HG03432 (cell line): ENCODE measurements around the gene PTRHD1.

Experiments
- ATAC-seq: cut with Tn5 transposase; IDR thresholded peaks from one replicate; pipeline ENCODE4 v1.9.1; 2021; ENCODE audit warnings: mild to moderate bottlenecking, moderate library complexity; ENCODE audit not compliant: unreplicated experiment

The PTRHD1 gene

DNA sequence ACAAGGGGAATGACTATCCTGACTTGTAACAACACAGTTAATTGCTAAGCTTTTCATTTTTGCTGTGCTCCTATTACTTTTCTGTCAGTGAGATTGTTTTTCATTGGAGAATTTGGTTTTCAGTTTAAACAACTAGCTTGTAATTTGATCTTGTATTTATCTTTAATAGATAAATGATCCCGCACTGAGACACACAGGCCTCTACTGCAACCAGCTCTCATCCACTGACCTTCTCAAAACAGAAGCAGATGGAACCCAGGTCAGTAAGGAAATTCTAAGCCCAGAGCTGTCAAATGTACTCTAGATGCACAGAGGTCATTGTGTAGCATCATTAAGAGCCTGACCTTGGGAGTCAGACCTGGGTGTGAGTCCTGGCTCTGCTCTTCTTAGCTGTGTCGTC, 30.7 kb downstream of the PTRHD1 start:
- ATAC-seq, result no peak

GRCh38 chr2:24761866-24762265, 31.3 kb downstream of the PTRHD1 start:
- no peak for ATAC-seq

DNA sequence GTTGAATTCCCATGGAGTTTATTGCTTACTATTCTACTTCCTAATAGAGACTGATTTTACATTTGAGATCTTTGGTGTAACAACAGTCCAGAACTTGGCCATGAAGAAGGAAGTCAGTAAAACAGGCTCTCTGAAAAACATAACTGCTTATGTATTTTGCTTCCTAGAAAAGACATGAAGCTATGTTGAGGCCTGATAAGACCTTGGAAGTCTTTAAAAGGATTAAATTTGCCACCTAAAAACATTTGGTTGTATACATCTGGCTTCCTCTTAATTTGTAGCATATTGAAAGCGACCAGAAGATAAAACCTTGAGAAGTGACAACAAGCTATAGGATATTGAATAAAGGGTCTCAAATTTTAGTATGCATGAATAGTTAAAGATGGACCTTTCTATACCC, 36.4 kb downstream of the PTRHD1 start:
- no peak for ATAC-seq

- no peak for ATAC-seq
Observed at GRCh38 chr2:24754985-24755705, 38.0 kb downstream of the PTRHD1 start.

DNA sequence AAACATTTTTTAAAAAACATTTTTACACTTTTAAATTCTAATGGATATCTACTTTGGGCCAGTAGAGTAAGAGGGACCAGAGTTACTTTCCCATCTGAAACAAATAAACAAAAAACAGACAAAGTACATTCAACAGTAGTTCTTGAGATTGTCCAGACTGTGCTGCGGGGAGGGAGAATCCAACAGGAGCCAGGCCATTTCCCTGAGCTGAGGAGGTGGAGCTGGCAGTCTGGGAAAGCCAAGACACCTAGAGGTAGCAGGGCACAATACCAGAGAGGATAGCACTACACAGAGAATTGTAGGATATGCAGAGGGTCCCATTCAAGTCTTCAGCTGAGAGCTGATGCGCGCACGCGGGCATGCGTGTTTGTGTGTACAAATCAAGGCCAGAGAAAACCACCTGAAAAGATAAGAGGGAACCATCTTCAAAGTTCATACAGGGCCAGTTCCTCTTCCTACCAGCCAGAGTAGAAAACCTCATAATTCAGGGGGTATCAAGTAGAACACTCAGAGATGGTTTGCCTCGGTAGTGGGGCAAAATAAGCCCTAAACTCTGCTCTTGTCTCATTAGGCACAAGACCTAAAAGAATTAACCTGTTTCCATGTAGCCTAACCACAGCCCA, 44.0 kb downstream of the PTRHD1 start:
- no peak for ATAC-seq

- ATAC-seq, result no peak
Observed at GRCh38 chr2:24747299-24747698, 45.9 kb downstream of the PTRHD1 start.

- no peak for ATAC-seq
Observed at GRCh38 chr2:24745825-24746224, 47.4 kb downstream of the PTRHD1 start.

GRCh38 chr2:24744356-24744755, 48.8 kb downstream of the PTRHD1 start:
- no peak for ATAC-seq

DNA sequence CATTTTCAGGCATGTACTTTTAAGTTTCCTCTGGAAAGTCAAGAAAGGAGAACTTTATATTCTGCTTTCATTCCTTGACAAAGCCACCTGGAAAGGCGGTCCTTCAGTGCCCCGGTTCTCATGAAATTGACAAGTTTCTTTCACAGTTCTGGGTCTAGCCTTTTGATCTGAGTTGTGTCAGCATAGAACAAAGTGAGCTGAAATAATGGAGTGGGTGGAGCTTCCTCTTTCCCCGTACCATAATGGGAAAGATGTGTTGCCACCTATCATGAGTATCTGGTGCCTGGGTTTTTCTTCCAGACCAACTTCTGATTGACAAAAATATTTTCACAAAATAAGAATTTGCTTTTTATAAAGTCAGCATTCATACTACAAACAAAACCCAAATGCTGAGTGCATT, 49.3 kb downstream of the PTRHD1 start:
- ATAC-seq, result no peak

DNA sequence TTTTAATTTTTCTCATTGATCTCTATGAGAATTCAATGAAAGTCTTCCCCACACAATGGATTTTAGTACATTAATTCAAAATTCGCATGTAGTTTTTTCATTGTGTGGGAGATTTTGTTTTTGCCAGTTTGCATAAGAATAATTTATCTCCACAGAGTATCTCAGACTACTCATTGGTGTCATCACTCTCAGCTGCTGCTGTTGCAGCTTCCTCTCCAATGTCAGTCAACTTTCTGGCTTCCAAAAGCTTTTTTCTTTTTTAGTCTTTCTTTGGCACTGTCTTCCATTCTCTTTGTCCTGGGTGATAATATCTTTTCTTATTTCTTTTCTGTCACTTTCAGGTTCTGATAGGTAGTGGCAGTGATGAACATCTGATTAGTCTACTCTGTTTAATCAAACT, 50.5 kb downstream of the PTRHD1 start:
- ATAC-seq, result no peak

- no peak for ATAC-seq
Observed at GRCh38 chr2:24740142-24740541, 53.0 kb downstream of the PTRHD1 start.
